GM19438 (cell line): ENCODE measurements around the gene RTL9.
"Not testable (repeated sequence)": the region's sequence is repeated elsewhere in the genome, so short reads cannot be mapped to it uniquely, and the experiment has no call there.

Source experiments
- ATAC-seq: cut with Tn5 transposase; IDR thresholded peaks from one replicate; pipeline ENCODE4 v1.9.1; 2021; ENCODE audit warnings: low read depth; ENCODE audit not compliant: unreplicated experiment

Gene RTL9

DNA sequence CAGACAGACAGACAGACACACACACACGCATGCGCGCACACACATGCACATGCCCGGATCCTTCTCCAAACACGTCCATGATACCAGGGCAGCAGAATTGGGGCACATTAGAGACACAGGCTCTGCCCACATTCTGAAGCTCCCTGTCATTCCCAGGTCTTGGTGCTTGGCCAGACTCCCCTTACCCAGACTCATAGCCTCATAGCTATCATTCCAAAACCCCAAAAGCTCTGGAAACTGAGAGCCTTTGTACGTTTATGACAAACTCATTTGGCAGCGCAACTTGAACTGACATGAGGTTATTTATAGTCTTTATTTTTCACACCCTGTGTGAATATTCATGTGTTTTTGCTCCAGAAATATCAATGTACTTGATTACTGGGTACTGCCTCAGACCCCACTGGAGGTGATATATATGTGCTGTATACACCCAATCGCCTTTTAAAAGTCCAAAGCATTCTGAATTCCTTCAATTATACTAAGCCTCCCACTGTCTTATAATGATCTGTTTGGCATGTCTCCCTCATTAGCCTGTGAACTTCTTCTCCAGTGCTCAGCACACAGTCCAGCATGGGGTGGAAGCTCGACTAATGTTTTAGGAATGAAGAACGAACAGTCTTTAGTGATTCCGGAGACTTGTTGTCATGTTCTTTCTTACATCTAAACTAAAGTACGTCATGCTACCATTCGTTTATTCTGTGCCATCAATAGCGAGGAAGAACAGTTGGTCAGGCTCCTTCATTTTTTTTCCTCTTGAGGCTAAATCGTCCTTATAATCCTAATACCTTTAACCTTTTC, 45.0 kb downstream of the RTL9 start:
- ATAC-seq = no peak

DNA sequence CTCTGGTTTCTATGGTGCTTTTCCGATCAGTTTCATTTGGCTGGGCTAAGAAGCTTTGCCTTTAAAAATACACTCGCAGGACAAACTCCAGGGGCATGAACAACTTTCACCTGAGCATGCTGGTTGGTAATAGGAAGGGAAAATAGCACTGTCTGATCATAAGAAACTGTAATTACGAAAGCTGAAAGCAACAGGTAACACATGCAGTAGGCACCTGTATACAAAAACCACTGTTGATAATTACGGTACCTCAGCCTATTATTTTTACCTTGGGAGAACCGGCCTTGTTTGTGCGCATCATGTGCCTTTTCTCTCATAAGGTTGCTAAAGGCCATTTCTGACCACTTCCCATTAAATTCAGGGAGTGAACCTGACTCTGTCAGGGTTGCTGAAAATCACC, 45.7 kb downstream of the RTL9 start:
- ATAC-seq = no peak

DNA sequence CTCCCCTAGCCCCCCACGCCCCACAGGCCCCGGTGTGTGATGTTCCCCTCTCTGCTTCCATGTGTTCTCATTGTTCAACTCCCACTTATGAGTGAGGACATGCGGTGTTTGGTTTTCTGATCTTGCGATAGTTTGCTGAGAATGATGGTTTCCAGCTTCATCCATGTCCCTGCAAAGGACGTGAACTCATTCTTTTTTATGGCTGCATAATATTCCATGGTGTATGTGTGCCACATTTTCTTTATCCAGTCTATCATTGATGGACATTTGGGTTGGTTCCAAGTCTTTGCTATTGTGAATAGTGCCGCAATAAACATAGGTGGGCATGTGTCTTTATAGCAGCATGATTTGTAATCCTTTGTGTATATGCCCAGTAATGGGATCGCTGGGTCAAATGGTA, 47.6 kb downstream of the RTL9 start:
- not testable (repeated sequence) for ATAC-seq

DNA sequence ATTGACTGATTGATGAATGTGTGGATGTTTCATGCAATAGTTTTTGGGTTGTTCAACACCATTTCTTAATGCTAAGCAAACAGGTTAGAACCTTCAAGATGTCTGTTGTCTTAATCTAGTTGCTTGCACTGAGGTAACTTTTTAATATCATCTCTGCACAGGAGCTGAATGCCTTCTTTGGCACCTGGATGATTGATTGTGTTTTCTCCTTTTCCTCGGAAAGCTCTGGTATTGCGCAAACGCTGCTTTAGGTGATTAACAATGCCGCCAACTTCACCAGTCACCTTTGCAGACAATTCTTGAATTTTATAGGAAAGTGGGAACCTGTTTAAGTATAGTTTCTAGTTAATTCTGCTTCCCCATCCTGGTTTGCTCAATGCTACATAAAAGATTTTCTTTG, 48.2 kb downstream of the RTL9 start:
- ATAC-seq = no peak

DNA sequence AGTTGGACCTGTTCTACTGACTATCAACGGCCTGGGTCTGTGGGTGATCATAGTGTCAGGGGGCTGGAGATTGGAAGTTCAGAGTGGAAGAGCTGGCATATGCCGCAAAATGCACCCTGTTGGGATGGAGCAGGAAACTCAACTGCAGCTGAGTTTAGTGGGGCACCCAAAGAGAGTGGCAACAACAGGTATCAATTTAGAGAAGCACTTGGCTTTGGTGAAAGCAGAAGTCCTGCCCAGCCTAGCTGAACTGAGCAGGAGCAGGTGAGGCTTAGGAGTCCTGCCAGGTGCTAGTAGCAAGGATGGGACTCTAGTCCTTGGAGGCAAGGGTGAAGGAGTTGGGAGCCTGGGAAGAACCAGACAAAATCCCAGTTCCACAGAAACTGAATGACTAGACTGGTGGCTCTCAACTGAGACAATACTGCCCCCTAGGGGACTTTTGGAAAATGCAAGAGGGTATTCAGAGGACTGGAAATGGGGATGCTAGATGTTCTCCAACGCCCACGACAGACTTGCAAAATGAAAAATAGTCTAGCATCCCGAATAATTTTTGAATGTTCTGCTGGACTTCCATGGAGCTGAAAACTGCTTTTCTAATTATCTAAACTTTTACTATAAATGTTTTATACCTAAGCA, 49.4 kb downstream of the RTL9 start:
- ATAC-seq = no peak
